Left renal pelvis (tissue), 4 donors: ENCODE data around the gene CDT1. TPM values are rescaled to one million over a fixed set of nuclear protein-coding genes. Genes with fewer than 3 reads are reported as not detected.
A peak's percentile ranks its signal among the peaks of the same experiment; 100 is the strongest.

Experiments used
- DNase-seq, 4 donors: peaks; one replicate each; pipeline ENCODE4 v3.0.0-alpha.2; 2013; ENCODE audit warnings: low read depth in 4 of 4, low spot score in 3 of 4
- polyA plus RNA-seq, 4 donors: library from polyadenylated mRNA; unstranded; fragments of 120-200 nt; gene quantifications; one replicate each; pipeline ENCODE4 v1.2.1, GENCODE V29; 2013; ENCODE audit not compliant: insufficient read length in 4 of 4

Gene CDT1
- 10 to 100 TPM in 3 of 4 donors, 1 to 10 TPM in 1; 9.8 to 20.9 (median 12.0) TPM for polyA plus RNA-seq

DNA sequence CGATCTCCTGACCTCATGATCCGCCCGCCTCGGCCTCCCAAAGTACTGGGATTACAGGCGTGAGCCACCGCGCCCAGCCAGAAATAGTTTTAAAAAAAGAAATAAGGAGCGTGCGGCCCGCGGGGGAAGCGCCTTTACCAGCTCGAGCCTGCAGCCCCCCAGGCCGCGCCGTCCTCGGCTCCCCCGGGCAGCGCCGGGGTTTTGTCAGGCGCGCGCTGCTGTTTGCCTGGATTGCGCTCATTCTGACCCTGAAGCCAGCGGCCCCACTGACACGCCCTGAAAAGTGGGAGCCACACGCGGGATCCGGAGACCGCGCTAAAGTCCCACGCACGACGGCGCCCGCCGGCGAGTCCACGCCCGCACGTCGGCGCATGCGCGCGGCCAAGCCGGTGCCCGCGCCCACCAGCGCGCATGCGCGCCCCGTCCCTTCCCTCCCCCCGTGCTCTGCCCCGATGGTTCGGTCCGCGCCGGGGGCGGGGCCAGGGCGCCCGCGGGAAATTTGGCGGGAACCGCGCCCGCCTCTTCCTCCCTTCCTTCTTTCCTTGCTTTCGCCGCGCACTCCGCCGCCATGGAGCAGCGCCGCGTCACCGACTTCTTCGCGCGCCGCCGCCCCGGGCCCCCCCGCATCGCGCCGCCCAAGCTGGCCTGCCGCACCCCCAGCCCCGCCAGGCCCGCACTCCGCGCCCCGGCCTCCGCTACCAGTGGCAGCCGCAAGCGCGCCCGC is at the start of gene CDT1:
TSS of gene CDT1 (plus strand) at position 526 of the 724 bp plus-strand sequence. CDS start at position 569, 43 bp downstream.
- peak in 3 of 4 donors; percentile 64 to 74 (median 68) for DNase-seq

DNA sequence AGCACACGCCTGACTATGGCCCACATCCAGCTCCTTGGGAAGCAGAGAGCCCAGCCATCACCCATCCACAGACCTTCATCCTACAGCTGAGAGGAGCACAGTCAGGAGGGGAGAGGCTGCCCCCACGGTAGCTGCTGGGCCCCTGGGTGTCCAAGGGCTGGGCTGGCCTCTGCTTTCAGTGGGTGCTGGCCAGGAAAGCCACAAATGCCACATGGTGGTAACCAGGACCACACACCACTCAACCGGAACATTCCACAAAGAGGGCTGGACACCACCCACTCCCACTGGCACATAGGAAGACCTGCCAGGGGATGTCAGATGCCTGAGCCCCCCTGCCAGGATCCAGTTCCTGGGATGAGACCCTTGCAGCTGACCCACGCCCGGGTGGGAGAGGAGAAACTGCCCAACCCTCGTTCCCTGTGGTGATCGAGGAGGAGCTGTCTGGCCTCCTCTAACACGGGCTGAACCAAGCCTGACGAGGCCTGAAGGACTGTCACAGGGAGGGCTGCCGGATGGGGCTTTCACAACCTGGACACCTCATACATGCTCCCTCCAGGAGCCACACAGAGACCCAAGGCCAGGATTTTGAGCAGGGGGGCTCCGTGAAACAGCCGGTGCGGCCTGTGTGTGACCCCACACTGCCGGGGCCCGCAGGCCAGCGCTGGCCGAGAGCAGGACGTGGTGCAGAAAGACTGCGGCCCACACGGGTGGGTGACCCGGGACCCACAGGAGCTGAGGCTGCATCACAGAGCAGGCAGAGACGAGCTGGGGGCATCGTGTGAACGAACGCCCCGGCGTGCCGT is 49.3 kb upstream of the CDT1 start:
- no peak for DNase-seq

DNA sequence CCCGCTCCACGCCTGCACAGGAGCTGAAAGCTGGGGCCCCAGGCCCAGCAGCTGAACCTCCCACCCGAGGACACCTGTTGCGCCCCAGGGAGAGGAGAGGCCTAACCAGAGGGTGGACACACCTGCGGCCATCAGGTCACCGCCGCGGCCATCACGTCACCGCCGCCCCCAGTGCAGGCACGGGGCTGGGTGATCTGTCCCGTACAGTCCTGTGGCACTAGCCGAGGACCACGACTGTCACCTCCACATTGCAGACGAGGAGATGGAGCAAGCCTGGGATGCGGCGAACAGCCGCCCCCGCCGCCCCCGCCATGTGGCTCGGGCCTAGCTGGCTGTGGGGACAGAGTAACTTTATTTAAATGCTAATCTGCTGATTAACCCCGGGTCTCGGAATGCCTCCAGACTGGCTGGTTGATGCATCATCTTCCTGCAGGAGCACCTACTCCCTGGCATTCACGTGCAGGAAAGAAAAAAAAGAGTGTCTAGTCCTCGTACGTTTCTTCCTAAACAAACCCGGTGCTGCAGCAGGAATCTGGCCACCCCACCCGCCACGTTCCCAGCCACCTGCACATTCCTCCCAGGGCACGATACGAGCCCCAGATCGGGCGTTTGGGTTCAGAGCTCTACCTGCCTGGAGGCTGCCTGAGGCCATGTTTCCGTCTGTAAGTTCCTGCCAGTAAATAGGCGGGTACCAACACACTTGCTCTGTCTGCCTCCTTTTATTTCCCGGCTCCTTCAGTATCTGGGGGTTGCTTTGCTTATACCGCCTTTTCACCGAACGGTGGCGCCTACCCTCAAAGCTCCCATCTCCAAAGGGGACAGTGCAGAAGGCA is 48.5 kb upstream of the CDT1 start:
- no peak for DNase-seq

DNA sequence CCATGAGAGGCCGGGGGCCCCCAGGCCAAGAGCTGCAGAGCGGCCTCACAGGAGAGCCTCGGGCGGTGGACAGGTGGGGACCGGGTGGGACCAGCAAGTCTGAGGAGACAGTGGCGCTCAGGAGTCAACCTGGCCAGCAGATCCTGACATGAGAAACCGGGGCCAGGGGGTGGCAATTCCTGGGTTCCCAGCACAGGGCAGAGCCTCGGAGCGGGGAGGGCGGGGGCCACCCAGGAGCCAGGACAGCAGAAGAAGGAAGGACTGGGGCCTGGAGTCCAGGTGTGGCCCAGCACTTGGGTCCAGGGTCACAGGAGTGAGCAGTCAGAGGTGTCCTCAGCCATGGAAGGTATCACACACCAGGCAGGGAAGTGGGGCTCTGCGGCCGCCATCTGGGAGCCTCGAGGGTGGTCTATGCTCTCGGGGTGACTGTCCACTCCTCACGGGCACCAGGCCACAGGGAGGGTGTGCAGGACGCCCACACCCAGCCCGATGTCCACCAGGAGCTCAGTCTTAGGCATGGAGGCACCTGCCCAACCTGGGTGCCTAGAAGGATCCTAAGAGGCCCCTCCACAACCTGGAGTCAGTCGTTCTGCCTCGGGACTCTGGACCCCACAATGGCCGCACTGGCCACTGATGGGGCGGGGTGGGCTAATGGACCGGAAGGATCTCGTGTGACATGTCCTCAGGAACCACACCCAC is 47.7 kb upstream of the CDT1 start:
- no peak for DNase-seq

DNA sequence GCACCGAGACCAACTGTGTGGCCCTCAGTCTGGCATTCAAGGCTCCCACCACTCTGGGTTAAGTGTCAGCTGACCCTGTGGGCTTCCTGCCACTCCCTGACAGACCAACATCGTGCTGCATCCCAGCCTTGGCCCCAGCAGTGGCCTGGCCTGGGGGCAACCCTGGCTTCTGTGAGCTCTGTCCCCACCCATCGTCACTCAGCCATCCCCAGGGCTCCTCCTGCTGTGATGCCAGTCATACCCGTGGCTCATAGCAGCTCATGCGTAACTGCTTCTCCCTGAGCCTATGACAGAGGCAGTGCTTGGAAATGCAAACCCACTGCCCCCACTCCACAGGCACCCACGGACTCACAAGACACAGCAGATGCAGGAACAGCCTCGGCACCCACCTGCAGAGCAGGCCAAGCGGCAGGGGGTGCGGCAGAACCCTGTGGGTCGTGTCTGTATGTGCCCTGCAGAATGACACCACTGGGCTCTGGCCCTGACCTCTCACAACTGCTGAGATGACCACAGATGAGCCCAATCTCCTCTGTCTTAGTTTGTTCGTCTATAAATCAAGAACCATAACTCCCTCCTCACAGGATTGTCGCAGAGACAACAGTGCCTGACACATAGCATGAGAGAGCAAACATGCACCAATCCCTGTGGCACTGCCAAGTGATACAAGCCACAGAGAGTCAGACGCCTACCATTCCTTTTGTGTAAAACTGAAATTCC is 45.2 kb upstream of the CDT1 start:
- DNase-seq: no peak

DNA sequence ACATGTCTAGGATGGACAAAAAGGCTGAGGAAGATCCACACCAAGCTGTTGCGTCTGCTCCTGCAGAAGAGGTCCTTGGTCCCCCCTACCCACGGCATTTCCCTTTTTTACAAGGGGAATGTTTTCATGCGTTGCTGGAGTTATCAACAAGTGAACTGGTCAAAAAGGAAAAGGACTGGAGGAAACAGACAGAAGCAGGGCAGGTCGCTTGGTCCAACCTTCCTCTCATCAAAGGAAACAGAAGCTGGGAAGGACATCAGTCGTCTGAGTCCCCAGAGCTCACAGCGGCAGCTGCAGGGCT is 44.7 kb upstream of the CDT1 start:
- DNase-seq: no peak

DNA sequence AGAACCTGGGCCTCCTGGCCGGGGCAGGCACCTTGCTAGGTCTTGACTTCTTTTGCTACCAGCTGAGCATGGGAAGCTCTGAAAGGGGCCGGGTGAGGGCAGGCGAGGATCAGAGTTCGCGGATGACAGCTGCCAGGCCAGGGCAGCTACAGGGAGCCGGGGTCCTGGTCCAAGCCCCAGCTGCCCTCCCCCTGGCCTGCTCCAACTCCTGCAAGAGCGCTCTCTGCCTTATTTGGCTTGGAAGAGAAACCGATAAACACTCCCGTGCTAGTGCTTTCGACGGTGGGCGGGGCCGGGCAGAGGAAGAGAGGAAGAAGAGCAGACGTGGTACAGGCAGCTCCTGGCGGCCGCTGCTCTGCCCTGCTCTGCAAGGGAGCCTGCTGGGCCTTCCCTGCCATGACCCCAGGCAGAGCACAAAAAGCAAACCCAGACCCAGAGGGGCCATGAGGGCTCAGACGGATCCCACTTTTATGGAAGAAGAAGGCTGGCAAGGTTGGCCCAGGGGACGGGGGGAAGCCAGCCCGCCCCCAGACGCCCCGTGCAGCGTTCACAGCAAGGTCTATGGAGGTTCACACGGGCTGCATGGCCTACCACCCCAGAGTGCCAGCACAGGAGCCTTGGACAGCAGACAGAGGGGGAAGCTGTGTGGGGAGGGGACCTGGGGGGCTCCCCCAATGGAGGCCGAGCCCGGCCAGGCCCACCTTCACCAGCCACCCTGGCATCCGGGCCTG is 44.2 kb upstream of the CDT1 start:
- no peak for DNase-seq

DNA sequence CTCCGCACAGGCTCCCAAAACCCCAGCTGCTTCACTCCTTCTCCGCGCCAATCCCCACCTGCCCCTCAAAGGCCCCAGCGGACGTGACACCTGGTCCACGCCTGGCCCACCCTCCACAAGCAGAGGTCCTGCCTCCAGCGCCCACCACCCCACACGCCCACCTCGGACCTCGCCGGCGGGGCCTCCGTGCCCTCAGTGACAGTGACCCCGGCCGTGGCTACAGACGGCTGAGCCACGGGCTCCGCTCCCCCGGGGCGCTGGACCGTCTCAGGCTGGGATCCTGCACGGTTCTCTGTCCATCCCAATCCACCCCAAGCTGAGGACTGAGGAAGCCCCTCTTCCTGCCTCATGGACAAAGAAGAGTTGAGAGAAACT is 43.6 kb upstream of the CDT1 start:
- DNase-seq: no peak

DNA sequence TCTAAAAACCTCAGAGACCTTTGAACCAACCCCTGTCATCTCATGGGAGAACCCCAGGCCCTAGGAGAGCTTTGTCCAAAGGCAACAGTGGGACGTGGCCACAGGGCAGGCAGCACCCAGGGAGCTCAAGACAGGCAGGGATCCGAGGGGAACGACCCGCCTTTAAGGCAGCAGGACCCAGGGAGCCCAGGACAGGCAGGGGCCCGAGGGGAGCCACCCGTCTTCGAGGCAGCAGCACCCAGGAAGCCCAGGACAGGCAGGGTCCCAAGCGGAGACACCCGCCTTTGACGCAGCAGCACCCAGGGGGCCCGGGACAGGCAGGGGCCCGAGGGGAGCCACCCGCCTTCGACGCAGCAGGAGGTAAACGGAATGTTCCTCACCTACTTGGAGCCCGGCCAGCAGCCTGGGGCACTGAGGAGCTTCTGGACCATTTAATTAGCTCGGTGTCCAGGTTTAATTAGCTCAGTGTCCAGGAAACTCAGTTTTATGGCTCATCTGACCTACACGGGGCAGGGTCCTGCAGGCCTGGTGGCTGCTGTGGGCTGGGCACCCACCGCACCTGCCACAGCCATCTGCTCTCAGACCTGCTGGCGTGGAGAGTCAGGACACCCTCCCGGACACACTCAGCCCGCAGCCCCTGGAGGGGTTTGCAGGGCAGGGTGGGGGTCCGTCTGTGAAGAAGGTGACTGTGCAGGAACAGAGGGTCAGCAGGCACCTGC is 43.0 kb upstream of the CDT1 start:
- DNase-seq: no peak

DNA sequence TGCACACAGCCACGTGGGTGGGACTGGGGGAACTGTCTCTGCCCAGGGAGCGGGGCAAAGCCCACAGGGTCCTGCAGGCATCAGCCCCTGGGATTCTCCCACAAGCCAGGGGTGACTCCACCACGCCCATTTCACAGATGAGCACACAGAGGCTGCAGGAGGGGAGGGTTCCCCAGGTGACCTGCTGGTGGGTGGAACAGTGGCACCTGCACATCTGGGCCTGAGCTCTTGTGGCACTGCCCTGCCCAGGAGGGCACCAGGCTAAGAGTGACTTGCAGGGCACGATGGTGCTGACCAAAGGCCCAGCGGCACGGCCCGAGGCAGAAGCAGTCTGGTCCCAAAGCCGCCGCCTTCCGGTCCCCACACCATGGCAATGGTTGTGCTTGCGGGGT is 42.5 kb upstream of the CDT1 start:
- no peak for DNase-seq

DNA sequence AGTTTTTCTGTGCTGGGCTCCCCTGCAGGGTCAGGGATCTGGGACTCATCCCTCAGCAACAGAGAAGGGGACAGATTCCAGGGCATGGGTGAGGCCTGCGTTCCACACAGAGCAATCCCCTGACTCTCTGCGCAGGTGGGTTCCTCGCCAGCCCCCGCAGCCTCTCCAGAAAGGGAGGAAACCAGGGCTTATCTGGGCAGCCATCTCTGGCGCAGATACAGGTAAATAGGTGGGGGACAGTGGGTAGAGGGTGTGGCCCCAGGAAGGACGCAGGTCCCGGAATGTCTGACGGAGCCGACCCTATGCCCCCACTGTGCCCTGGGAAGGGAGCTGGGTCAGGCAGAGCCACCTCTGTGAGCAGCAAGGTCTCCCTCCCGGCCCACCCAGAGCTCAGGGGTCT is 41.8 kb upstream of the CDT1 start:
- no peak for DNase-seq

DNA sequence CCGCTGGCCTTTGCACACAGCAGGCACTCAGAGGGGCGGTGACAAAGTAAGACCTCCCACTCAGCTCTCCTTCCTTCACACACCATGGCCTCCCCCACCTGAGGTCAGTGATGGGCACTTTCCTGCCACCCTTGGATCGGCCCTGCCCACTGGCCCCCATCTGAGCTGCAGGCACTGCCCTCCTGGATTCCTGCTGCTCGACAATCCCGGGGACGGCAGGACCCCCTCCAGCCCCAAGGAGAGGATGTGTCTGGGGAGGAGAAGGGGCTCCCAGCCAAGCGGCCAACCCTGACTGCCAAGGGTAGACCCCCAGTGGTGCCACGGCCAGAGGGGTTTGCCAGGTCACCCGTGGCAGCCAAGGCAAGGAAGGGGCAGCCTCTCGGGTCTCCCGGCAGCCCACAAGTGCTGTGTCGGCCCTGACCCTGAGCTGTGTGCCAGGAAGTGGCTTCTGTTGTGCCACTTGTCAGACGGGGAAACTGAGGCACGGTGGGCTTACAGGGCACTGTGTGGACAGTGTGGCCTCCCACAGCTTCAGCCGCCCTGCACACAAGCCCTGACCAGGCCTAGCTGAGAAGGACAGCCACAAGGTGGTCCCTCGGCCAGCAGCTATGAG is 41.2 kb upstream of the CDT1 start:
- DNase-seq: no peak

DNA sequence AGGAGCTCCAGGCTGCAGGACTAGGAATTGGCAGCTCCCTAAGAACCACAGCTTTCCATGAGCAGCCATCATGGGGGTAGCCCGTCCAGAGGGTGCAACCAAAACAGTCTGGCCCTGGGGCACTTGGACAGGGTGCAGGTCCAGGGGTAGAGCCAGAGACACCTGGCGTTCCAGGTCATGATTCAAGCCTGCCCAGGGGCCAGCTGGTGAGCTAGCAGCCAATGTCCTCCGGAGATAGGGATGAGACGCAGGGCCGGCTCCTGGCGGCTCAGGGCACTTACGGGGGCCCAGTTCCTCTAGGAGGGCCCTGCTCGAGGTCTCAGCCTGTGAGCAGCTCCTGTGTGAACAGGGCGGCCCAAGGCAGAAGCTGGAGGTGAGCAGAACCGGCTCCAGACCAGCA is 40.6 kb upstream of the CDT1 start:
- DNase-seq: no peak

DNA sequence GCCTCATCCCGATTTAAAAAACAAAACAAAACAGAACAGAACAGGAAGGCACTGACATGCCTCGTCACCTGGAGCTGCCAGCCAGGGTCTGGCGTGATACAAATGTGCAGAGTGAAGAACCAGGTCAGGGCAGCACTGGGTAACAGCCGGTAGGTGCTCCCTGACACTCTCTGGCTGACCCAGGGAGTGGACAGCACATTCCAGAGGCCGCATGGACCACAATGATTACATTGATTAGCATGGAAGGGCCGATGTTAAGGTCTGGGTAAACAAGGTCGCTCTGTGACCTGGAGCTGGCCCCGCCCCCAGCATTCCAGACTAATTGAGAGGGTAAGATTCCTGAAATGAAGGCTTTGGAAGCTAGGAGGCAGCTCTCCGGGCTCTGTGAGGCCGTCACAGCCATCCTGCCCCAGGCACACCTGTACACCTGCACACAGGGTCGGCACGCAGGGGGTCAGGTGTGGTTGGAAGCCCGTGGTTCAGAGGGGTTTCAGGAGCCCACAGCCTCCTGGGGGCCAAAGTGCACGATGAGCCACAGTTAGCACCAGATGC is 40.0 kb upstream of the CDT1 start:
- DNase-seq: no peak

DNA sequence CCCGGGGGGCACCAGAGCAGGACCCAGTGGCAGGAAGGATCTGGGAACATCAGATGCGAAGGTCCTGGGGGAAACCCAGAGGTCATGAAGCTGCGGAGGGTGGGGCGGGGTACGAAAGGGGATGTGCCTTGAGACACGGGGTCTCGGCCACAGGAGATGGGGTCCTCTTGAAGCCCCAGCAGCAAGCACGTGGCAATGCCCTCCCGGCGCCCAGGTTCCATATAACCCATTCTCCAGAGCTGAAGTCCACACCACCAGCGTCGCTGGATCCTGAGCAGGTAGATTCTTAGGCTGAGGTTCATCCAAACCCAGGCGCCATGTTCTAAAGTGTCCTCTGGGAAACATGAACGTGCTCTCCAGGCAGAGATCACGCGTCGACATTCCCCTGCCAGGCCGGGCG is 39.5 kb upstream of the CDT1 start:
- no peak for DNase-seq

DNA sequence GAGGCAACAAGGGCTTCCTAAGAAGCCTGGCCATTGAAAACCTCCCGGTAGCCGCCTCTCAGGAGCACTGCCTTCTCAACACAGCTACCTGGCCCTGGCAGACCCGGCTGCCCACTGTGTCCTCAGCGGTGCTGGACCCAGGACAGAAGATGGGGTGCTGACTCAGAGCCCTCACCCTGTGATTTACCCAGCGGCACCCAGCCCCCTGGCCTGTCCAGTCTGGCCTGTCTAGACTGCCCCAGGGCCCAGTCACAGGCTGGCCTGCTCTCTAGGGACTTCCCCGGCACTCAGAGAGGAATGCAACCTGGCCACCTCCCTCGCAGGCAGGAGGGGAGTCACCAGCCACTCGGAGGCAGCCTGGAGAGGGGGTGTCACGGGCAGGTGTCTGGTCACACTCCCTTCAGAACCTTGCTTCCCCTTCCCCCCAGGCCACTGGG is 38.7 kb upstream of the CDT1 start:
- no peak for DNase-seq

DNA sequence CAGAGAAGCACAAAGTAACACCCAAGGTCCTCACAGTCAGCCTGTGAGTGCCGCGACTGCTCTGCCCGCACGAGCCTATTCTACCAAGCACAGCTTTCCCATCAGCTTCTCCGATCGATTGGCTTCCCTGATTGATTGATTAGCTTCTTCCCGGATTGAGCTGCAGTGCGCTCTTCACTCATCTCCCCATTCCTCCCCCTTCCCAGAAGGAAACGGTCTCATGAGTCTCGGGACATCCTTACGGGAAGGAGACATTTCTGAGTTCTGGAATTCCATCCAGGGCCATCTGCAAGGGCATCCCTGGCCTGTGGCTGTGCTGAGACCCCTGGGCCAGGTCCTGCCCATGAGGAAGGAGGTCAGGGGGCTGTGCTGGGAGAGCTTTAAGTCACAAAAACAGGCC is 36.6 kb upstream of the CDT1 start:
- no peak for DNase-seq

DNA sequence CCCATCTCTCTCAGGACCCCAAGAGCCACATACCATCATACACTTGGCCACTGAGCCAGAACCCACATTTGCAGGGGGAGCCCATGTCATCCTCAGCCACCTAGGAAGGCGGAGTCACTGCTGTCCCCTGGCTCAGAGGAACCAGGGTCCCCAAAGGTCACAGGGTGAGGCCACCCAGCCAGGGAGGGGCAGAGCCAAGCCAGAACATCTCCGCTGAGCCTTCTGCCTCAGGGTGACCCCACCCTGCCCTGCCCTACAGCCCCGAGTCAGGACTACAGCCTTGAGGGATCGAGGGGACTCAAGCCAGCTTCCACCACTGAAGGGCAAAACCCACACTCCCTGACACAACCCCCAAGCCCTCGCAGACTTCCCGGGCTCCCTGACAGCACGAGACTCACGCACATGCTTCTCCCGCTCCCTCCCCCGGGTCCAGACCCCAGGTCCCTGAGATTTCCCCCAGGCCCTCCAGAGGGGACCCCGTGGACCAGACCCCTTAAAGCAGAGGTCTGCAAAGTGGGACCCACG is 36.0 kb upstream of the CDT1 start:
- DNase-seq: no peak
